Measurements from ENCODE around the gene DLGAP1.

The DLGAP1 gene

GRCh38 chr18:3924455-3924854 is 530.7 kb downstream of the DLGAP1 start:
- H3K4me1 Mint-ChIP-seq, result no peaks in the 10 kb centered on the region
- H3K27ac Mint-ChIP-seq, result no peak overlapping the region
- TF ChIP-seq, protein P1, sequence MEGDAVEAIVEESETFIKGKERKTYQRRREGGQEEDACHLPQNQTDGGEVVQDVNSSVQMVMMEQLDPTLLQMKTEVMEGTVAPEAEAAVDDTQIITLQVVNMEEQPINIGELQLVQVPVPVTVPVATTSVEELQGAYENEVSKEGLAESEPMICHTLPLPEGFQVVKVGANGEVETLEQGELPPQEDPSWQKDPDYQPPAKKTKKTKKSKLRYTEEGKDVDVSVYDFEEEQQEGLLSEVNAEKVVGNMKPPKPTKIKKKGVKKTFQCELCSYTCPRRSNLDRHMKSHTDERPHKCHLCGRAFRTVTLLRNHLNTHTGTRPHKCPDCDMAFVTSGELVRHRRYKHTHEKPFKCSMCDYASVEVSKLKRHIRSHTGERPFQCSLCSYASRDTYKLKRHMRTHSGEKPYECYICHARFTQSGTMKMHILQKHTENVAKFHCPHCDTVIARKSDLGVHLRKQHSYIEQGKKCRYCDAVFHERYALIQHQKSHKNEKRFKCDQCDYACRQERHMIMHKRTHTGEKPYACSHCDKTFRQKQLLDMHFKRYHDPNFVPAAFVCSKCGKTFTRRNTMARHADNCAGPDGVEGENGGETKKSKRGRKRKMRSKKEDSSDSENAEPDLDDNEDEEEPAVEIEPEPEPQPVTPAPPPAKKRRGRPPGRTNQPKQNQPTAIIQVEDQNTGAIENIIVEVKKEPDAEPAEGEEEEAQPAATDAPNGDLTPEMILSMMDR (IDR thresholded peaks at IDR 0.05), result no peak
- no peaks in the 10 kb centered on the region for H3K36me3 Mint-ChIP-seq (ENCODE audit: low read depth)
- H3K9me3 Mint-ChIP-seq, result no peaks in the 10 kb centered on the region
- no peak for DNase-seq
- H3K4me3 Mint-ChIP-seq, result no peak overlapping the region
- peaks cover 7% of the 10 kb centered on the region for H3K27me3 Mint-ChIP-seq (ENCODE audit: low read depth, poor library complexity)

- Mint-ChIP-seq H3K4me1 (no peaks in the 10 kb centered on the region), H3K27me3 (ENCODE audit: low read depth, poor library complexity) (peaks cover 7% of the 10 kb centered on the region), H3K36me3 (ENCODE audit: low read depth) (no peaks in the 10 kb centered on the region), H3K27ac (no peak overlapping the region), H3K4me3 (no peak overlapping the region), H3K9me3 (no peaks in the 10 kb centered on the region)
- no peak for DNase-seq
- TF ChIP-seq, protein P1 (IDR thresholded peaks at IDR 0.05), result no peak
Observed at GRCh38 chr18:3923750-3924149, 531.4 kb downstream of the DLGAP1 start.

DNA sequence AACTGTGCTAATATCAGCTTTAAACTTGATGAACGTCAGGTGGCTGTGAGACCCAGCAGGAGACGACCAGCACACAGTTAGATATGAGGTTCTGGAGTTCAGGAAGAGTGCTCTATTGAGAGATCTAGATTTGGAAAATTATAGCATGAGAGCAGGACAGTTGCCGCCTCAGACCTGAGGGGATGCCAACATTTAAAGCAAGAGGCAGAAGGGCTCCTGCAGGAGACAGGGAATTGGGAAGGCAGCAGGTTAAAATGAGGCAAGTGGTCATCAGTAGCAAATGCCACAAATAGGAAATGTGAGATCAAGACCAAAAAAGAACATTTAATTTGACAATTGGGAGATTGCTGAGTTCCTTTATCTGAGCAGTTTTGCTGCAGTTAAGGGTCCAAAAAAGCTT is 533.3 kb downstream of the DLGAP1 start:
- Mint-ChIP-seq H3K4me1 (no peaks in the 10 kb centered on the region), H3K9me3 (no peaks in the 10 kb centered on the region), H3K27me3 (ENCODE audit: low read depth, poor library complexity) (peaks cover 7% of the 10 kb centered on the region), H3K27ac (no peak overlapping the region), H3K36me3 (ENCODE audit: low read depth) (no peaks in the 10 kb centered on the region), H3K4me3 (no peak overlapping the region)
- no peak for DNase-seq
- TF ChIP-seq, protein P1 (IDR thresholded peaks at IDR 0.05), result no peak

- no peaks in the 10 kb centered on the region for H3K9me3 Mint-ChIP-seq
Observed at GRCh38 chr18:3920832-3921231, 534.3 kb downstream of the DLGAP1 start.

GRCh38 chr18:3919396-3920061 is 535.6 kb downstream of the DLGAP1 start:
- TF ChIP-seq, protein P1 (IDR thresholded peaks at IDR 0.05), result no peak
- H3K9me3 Mint-ChIP-seq, result no peaks in the 10 kb centered on the region
- H3K36me3 Mint-ChIP-seq (ENCODE audit: low read depth), result no peaks in the 10 kb centered on the region
- H3K27ac Mint-ChIP-seq, result no peak overlapping the region
- H3K4me1 Mint-ChIP-seq, result no peaks in the 10 kb centered on the region
- no peak for DNase-seq
- H3K27me3 Mint-ChIP-seq (ENCODE audit: low read depth, poor library complexity), result peaks cover 6% of the 10 kb centered on the region
- H3K4me3 Mint-ChIP-seq, result no peak overlapping the region

More at GRCh38 chr18:3920832-3921231, 534.3 kb downstream of the DLGAP1 start:
- Mint-ChIP-seq H3K36me3 (ENCODE audit: low read depth) (no peaks in the 10 kb centered on the region), H3K4me1 (no peaks in the 10 kb centered on the region), H3K27me3 (ENCODE audit: low read depth, poor library complexity) (peaks cover 7% of the 10 kb centered on the region), H3K4me3 (no peak overlapping the region), H3K27ac (no peak overlapping the region)
- DNase-seq, result no peak
- TF ChIP-seq, protein P1 (IDR thresholded peaks at IDR 0.05), result no peak

- H3K36me3 Mint-ChIP-seq (ENCODE audit: low read depth), result no peaks in the 10 kb centered on the region
- H3K4me3 Mint-ChIP-seq, result no peak overlapping the region
- H3K9me3 Mint-ChIP-seq, result no peaks in the 10 kb centered on the region
- H3K27ac Mint-ChIP-seq, result no peak overlapping the region
- H3K27me3 Mint-ChIP-seq (ENCODE audit: low read depth, poor library complexity), result no peaks in the 10 kb centered on the region
- H3K4me1 Mint-ChIP-seq, result no peaks in the 10 kb centered on the region
- no peak for DNase-seq
- TF ChIP-seq, protein P1 (IDR thresholded peaks at IDR 0.05), result no peak
Observed at GRCh38 chr18:3916082-3916481, 539.0 kb downstream of the DLGAP1 start.

Measured in nephron progenitor cell (in vitro differentiated cells).